ENCODE results near the gene ARHGEF7.

Gene ARHGEF7

DNA sequence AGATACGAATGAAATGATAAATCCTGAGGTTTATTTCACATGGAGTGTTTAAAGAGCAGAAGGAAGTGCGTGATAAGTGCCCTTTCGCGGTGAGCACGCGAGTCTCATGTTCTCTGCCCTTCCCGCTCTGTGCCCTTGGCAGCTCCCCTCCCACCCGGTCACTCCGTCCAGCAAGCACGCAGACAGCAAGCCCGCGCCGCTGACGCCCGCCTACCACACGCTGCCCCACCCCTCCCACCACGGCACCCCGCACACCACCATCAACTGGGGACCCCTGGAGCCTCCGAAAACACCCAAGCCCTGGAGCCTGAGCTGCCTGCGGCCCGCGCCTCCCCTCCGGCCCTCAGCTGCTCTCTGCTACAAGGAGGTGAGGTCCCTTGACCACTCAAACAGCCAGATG lies 167.9 kb downstream of the ARHGEF7 start:
- no peak overlapping the region for H3K27ac ChIP-seq
- TF ChIP-seq, protein P1, sequence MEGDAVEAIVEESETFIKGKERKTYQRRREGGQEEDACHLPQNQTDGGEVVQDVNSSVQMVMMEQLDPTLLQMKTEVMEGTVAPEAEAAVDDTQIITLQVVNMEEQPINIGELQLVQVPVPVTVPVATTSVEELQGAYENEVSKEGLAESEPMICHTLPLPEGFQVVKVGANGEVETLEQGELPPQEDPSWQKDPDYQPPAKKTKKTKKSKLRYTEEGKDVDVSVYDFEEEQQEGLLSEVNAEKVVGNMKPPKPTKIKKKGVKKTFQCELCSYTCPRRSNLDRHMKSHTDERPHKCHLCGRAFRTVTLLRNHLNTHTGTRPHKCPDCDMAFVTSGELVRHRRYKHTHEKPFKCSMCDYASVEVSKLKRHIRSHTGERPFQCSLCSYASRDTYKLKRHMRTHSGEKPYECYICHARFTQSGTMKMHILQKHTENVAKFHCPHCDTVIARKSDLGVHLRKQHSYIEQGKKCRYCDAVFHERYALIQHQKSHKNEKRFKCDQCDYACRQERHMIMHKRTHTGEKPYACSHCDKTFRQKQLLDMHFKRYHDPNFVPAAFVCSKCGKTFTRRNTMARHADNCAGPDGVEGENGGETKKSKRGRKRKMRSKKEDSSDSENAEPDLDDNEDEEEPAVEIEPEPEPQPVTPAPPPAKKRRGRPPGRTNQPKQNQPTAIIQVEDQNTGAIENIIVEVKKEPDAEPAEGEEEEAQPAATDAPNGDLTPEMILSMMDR (IDR thresholded peaks at IDR 0.05) = no peak
- TF ChIP-seq ZFX (IDR thresholded peaks at IDR 0.05; ENCODE audit: borderline replicate concordance) = no peak

DNA sequence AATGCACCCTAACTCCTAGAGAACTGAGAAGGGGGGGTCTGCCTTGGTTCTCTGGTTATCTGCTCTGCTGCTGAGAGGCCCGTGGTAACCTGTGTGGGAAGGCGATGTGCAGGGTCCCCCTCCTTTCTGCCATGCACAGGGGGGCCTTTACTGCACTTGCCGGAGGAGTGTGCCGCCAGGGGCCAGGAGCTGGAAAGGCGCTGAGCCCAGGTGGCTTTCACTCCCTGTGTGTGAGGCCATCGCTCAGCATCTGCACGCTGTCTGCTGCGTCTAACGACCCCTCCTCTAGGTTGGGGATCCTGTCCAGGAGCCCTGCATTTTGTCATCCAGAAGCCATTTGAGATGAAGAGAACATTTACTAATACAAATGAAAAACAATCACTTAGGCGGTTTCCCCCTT lies 168.3 kb downstream of the ARHGEF7 start:
- TF ChIP-seq, protein P1 (IDR thresholded peaks at IDR 0.05) = no peak
- no peak for TF ChIP-seq ZFX (IDR thresholded peaks at IDR 0.05; ENCODE audit: borderline replicate concordance)
- H3K27ac ChIP-seq = no peak overlapping the region

DNA sequence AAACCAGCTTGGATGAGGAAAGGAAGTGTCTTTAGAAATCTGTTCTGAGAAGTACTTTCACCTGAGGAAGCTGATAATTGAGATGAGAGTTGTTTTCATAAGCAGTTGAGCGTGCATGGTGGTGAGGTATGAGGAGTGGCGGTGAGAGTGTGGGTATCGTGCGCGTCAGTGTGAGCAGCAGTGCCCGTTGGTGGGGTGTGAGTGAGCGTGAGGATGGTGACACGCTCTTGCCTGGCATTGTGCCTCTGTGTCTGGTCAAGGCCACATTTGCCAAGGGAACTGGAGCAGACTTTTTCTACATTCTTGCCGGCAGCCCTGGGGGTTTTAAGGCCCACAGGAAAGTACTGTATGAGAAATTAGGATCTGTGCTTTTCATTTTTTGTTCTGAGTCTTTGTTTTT lies 168.9 kb downstream of the ARHGEF7 start:
- no peak for TF ChIP-seq ZFX (IDR thresholded peaks at IDR 0.05; ENCODE audit: borderline replicate concordance)
- TF ChIP-seq, protein P1 (IDR thresholded peaks at IDR 0.05) = no peak
- H3K27ac ChIP-seq = no peak overlapping the region

DNA sequence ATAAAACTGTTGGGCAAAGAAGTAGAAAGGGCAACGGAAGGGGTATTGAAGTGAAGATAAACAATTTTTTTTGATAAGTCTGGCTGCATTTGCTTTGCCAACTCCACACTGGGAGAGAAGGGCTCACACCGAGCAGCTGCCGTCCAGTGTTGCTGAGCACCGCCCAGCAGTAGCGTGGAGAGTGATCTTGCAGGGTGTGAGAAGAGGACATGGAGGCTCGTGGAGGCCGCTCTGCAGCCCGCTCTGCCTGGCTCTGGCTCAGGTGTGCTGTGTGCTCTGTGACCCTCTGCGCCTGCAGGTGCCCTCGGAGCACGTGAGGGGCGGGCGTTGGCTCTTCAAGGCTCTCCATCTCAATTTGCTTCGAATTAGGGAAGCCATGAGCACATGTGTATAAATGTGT lies 169.5 kb downstream of the ARHGEF7 start:
- TF ChIP-seq ZFX (IDR thresholded peaks at IDR 0.05; ENCODE audit: borderline replicate concordance) = no peak
- TF ChIP-seq, protein P1 (IDR thresholded peaks at IDR 0.05) = no peak
- no peak overlapping the region for H3K27ac ChIP-seq

DNA sequence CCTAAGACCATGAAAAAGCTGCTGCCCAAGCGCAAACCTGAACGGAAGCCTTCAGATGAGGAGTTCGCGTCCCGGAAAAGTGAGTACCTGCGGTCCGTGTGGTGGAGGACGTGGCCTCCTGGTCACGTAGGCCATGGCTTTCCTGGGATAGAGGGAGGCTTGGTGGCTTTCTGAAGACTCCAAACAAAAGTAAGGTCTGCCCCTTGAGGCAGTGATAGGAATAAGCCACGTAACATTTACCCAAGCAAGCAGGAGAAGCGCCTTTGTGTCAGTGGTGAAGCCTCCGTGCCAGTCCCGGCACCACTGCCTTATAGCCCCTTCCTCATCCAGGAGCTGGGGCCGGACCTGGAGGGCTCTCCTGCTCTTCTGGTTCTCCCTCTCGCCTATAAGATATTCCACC lies 171.1 kb downstream of the ARHGEF7 start:
- H3K27ac ChIP-seq = no peak overlapping the region
- no peak for TF ChIP-seq ZFX (IDR thresholded peaks at IDR 0.05; ENCODE audit: borderline replicate concordance)
- TF ChIP-seq, protein P1 (IDR thresholded peaks at IDR 0.05) = no peak

DNA sequence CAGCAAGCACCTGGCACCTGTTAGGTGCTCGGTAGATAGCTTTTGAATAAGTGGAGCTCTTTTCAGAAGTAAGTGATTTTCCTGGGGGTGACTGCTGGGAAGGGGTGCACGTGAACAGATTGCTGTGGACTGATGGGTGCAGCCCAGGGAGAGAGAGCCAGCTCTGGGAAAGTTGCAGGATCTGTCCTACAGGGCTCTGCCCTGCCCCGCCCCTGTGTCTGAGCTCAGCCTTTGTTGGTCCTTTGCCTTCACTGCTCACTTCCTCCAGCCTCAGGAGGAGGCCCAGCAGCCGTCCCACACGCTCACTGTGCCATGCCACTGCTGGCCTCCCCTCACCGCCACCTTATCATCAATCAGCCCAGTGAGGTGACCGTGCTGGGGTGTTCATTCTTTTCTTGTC lies 171.6 kb downstream of the ARHGEF7 start:
- no peak overlapping the region for H3K27ac ChIP-seq
- TF ChIP-seq ZFX (IDR thresholded peaks at IDR 0.05; ENCODE audit: borderline replicate concordance) = no peak
- TF ChIP-seq, protein P1 (IDR thresholded peaks at IDR 0.05) = no peak

DNA sequence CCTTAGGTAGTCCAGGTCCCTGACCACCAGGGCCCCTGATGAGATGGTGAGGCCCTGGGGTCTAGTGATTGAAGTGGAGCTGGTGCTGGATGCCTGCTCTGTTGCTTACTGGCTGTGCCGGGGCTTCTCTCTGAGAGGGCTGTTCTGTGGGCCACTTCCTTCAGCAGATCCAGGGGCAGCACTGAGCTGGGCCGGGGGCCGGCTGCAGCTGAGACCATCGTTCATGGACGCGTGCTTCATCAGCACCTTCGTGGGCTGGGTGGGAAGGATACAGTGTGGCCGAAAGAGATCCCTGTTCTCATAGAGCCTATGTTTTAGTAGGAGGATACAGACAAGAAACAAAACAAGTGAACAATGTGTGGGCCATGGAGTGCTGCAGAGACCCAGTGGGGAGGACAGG lies 172.1 kb downstream of the ARHGEF7 start:
- TF ChIP-seq ZFX (IDR thresholded peaks at IDR 0.05; ENCODE audit: borderline replicate concordance) = no peak
- TF ChIP-seq, protein P1 (IDR thresholded peaks at IDR 0.05) = no peak
- no peak overlapping the region for H3K27ac ChIP-seq
